ENCODE data around the gene CREG1. TPM values are rescaled to one million over a fixed set of nuclear protein-coding genes. Genes with fewer than 3 reads are reported as not detected.

CREG1 gene
- total RNA-seq, 2 donors from 2014 or later: 43.2 to 72.7 TPM

DNA sequence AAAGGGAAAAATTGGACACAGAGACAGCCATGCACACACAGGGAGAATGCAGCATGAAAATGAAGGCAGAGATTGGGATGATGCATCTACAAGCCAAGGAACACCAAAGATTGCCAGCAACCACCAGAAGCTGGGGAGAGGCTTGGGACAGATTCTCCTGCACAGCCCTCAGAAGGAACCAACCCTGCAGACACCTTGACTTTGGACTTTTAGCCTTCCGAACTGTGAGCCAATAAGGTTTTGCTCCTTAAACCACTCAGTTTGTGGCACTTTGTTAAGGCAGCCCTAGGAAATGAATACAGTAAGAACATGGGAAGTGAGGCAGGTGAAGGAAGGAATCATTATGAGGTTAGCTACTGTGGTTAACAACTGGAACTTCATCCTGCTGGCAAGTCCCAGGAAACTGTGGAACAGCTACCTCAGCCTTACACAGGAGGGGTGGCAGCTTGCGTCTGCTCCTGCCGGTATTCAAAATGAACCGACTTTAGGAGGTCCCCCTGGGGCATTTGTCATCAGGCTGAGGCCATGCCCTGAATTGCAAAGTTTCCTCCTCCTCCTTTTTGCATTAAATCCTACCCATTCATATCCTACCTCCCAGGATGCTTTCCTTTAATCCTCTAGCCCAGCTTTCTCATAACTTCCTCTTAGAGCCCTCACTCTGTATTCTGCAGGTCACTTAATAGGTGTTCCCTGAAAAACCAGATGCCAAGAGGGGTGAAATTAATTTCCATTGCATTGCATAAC, 50.7 kb downstream of the CREG1 start:
- Histone ChIP-seq H3K4me3 (no peak overlapping the region), H3K9me3 (no peaks in the 10 kb centered on the region), H3K27me3 (no peaks in the 10 kb centered on the region), H3K4me1 (no peaks in the 10 kb centered on the region), H3K27ac (no peak overlapping the region), H3K9ac (ENCODE audit: low read depth in 2 of 2, low read length in 2 of 2) (no peak overlapping the region), H3K36me3 (no peaks in the 10 kb centered on the region)
- no peak for TF ChIP-seq CTCF (IDR thresholded peaks at IDR 0.05)
- intact Hi-C loops (cut with DNase I): no loop called here
- no peak for DNase-seq

- no peak overlapping the region for H3K27ac ChIP-seq
- TF ChIP-seq CTCF (IDR thresholded peaks at IDR 0.05): no peak
These were observed 51.4 kb downstream of the CREG1 start for GRCh38 chr1:167502192-167502551.

DNA sequence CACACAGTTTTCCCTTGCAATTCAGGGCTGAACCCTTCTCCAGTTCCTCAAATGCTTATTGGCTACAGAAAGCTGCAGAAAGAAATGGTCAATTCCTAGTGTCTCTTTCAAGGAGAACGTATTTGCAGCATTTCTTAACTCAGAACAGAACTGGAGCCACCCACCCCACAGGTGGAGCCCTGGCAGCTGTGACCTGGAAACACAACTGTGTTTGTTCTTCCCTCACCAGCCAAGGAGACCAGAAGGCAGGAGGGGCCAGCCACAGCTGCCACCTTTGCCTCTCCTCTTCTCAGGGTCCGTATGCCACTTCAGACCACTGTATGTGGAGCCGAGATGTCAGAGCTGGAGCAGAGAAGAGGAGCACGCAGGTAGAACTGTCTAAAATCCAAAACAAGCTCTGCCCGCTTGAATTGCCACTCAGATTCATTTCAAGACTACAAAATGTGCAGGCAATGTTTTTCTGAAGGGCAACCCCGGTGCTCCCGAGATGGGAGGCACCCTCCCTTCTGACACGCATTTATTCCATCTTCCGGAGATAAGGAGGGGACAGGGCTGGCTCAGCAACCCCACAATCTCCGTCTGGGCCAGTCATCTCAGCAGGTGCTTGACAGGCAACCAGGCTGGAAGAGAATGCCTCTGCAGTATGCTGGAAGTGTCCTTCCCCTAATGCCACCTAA, 51.9 kb downstream of the CREG1 start:
- H3K27ac ChIP-seq: no peak overlapping the region
- H3K27me3 ChIP-seq: no peaks in the 10 kb centered on the region
- no peak for TF ChIP-seq CTCF (IDR thresholded peaks at IDR 0.05)
- H3K36me3 ChIP-seq: no peaks in the 10 kb centered on the region
- no peak overlapping the region for H3K4me3 ChIP-seq
- no peaks in the 10 kb centered on the region for H3K4me1 ChIP-seq
- DNase-seq: no peak
- H3K9ac ChIP-seq (ENCODE audit: low read depth in 2 of 2, low read length in 2 of 2): no peak overlapping the region
- intact Hi-C loops (cut with DNase I): no loop called here
- H3K9me3 ChIP-seq: no peaks in the 10 kb centered on the region

More at GRCh38 chr1:167502192-167502551, 51.4 kb downstream of the CREG1 start:
- H3K36me3 ChIP-seq: no peaks in the 10 kb centered on the region
- DNase-seq: no peak
- no peak overlapping the region for H3K4me3 ChIP-seq
- no peaks in the 10 kb centered on the region for H3K27me3 ChIP-seq
- H3K4me1 ChIP-seq: no peaks in the 10 kb centered on the region
- no peak overlapping the region for H3K9ac ChIP-seq (ENCODE audit: low read depth in 2 of 2, low read length in 2 of 2)
- H3K9me3 ChIP-seq: no peaks in the 10 kb centered on the region
- intact Hi-C loops (cut with DNase I): no loop called here

GRCh38 chr1:167500283-167500860, 53.2 kb downstream of the CREG1 start:
- Histone ChIP-seq H3K27me3 (no peaks in the 10 kb centered on the region), H3K4me3 (no peak overlapping the region), H3K4me1 (no peaks in the 10 kb centered on the region), H3K9me3 (no peaks in the 10 kb centered on the region), H3K27ac (no peak overlapping the region), H3K36me3 (no peaks in the 10 kb centered on the region), H3K9ac (ENCODE audit: low read depth in 2 of 2, low read length in 2 of 2) (no peak overlapping the region)
- intact Hi-C loops (cut with DNase I): no loop called here
- DNase-seq: no peak
- no peak for TF ChIP-seq CTCF (IDR thresholded peaks at IDR 0.05)

- TF ChIP-seq CTCF (IDR thresholded peaks at IDR 0.05): no peak
- Histone ChIP-seq H3K27me3 (no peaks in the 10 kb centered on the region), H3K9me3 (no peaks in the 10 kb centered on the region), H3K4me3 (no peak overlapping the region), H3K4me1 (no peaks in the 10 kb centered on the region), H3K36me3 (no peaks in the 10 kb centered on the region), H3K27ac (no peak overlapping the region), H3K9ac (ENCODE audit: low read depth in 2 of 2, low read length in 2 of 2) (no peak overlapping the region)
- no peak for DNase-seq
- intact Hi-C loops (cut with DNase I): no loop called here
These were observed 53.9 kb downstream of the CREG1 start for GRCh38 chr1:167499664-167500101.
